ENCODE measurements around the gene EEFSEC. TPM values are rescaled to one million over a fixed set of nuclear protein-coding genes. Genes with fewer than 3 reads are reported as not detected.

Gene EEFSEC
- polyA plus RNA-seq, 1 experiment = 16.3 TPM

DNA sequence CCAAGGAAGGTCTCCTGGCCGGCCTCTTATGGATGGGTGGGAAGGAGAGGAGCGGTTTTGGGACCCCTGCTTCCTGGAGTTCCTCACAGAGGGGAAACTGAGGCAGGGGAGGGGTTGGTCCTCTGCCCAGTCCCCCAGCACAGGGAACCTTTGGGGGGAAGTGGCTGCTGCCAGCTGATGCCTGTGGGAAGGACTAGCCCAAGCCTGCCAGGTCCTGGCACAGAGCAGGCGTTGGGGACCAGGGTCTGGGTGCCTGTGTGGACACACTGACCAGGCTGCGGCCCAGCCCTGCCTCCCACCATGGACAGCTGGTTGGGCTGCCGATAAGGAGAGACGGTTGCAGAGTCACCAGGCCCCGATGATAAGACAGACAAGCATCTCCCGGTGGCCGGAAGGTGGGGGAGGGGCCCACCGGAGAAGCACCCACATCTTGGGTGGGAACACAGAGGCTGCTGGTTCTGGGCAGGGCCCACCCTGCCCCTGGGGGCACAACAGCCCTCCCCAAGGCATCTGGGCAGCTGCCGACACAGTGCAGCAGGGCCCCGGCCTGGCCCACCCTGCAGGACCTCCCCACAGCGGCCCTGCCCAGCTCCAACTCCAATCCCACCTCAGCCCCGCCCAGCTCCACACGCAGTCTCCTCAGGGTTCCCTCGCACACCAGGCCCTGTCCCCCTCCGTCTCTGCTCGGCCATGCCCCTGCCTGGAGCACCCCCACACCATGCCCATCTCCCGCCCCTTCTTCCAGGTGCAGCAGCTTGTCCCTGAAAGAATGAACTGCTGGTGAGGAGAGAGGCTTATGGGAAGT lies 262.7 kb downstream of the EEFSEC start:
- no peak for DNase-seq (ENCODE audit: low read depth)

DNA sequence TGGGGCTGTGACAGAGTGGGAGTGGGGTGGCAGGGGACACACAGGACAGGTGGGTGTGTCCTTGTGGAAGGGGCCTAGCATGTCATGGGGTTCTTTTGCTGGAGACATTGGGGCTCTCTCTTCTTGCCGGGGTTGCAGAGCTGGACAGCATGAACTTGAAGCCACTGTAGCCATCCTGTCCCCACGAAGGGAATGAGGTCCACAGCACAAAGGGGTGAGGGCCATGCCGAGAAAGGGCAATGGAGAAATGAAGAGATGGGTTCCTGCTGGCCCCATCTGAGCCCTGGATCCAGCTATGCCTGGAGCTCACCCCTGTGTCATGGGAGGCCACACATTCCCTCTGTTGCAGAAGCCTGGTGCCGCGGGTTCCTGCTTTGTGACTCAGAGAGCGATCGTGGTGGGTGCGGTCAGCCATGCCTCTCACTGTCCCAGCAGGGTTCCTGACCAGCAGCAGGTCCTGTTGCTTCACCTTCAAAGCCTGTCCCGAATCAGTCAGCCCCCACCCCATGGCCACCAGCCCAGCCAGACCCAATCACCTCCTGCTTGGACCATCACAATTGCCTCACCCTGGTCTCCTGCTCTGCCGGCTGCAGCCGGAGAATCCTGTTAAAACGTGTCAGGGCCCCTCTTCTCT lies 263.4 kb downstream of the EEFSEC start:
- ChIA-PET CTCF (interaction anchor here (1.0 to 2.0 kb wide), 2 partner anchors 10 to 246 kb away, joined by 4 to 16 read pairs; no protein-coding TSS in a partner anchor), POLR2A (no interaction called here)
- TF ChIP-seq, protein P1, sequence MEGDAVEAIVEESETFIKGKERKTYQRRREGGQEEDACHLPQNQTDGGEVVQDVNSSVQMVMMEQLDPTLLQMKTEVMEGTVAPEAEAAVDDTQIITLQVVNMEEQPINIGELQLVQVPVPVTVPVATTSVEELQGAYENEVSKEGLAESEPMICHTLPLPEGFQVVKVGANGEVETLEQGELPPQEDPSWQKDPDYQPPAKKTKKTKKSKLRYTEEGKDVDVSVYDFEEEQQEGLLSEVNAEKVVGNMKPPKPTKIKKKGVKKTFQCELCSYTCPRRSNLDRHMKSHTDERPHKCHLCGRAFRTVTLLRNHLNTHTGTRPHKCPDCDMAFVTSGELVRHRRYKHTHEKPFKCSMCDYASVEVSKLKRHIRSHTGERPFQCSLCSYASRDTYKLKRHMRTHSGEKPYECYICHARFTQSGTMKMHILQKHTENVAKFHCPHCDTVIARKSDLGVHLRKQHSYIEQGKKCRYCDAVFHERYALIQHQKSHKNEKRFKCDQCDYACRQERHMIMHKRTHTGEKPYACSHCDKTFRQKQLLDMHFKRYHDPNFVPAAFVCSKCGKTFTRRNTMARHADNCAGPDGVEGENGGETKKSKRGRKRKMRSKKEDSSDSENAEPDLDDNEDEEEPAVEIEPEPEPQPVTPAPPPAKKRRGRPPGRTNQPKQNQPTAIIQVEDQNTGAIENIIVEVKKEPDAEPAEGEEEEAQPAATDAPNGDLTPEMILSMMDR (IDR thresholded peaks at IDR 0.05; ENCODE audit: insufficient read depth, low read depth, low read length) = no peak
- H3K36me3 ChIP-seq (ENCODE audit: control insufficient read depth, insufficient read depth, low read length) = no peaks in the 10 kb centered on the region
- DNase-seq (ENCODE audit: low read depth) = peak; percentile 52
- H3K27me3 ChIP-seq (ENCODE audit: control insufficient read depth, insufficient read depth, low read length) = no peaks in the 10 kb centered on the region
- H3K4me3 ChIP-seq (ENCODE audit: low read depth, low read length) = no peak overlapping the region

More for the DNA sequence above, 262.7 kb downstream of the EEFSEC start:
- TF ChIP-seq, protein P1 (IDR thresholded peaks at IDR 0.05; ENCODE audit: insufficient read depth, low read depth, low read length) = no peak
- H3K4me3 ChIP-seq (ENCODE audit: low read depth, low read length) = no peak overlapping the region
- H3K27me3 ChIP-seq (ENCODE audit: control insufficient read depth, insufficient read depth, low read length) = no peaks in the 10 kb centered on the region
- CTCF ChIA-PET = interaction anchor here (0.6 to 2.0 kb wide), 3 partner anchors 10 to 245 kb away, joined by 3 to 16 read pairs (median 4); no protein-coding TSS in a partner anchor
- H3K36me3 ChIP-seq (ENCODE audit: control insufficient read depth, insufficient read depth, low read length) = no peaks in the 10 kb centered on the region
- POLR2A ChIA-PET = no interaction called here

DNA sequence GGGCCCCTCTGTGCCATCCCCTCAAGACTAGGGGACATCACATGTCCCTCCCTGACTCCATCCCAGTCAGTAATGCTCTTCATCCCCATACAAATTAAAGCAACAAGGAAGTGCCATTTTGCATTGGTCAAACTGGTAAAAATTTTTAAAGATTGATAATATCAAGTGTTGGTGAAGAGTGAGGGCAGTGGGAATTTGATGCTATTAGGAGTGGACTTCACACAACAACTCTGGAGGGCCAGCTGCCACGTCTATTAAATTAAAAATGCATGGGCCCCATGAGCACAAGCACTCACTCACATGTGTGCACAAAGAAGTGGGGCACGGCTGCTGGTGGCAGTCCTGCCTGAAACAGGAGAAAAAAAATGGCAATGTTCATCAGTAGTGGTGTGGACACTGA lies 265.6 kb downstream of the EEFSEC start:
- ChIA-PET CTCF (interaction anchor here (0.6 kb wide), 1 partner anchor 189 kb away, joined by 3 read pairs; no protein-coding TSS in a partner anchor), POLR2A (no interaction called here)
- TF ChIP-seq, protein P1 (IDR thresholded peaks at IDR 0.05; ENCODE audit: insufficient read depth, low read depth, low read length) = no peak
- Histone ChIP-seq H3K27me3 (ENCODE audit: control insufficient read depth, insufficient read depth, low read length) (no peaks in the 10 kb centered on the region), H3K4me3 (ENCODE audit: low read depth, low read length) (no peak overlapping the region), H3K36me3 (ENCODE audit: control insufficient read depth, insufficient read depth, low read length) (no peaks in the 10 kb centered on the region)
- DNase-seq (ENCODE audit: low read depth) = no peak

DNA sequence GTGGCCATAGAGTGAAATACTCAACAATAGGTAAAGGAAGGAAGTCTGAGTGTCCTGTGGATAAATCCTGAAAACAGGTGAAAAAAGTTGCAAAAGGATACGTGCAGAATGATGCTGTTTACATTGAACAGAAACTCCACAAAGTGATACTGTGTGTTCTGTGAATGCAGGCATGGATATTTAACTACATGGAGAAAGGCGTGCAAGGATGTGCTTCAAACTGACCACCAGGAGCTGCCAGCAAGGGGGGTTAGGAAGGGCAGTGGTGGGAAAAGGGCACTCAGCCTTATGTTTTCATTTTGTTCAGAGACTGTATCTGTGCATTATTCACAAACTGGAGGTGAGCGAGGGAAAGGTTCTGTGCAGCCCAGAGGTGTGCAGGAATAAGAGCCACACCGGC lies 266.0 kb downstream of the EEFSEC start:
- no peak for DNase-seq (ENCODE audit: low read depth)
- ChIA-PET CTCF (interaction anchor here (1.2 kb wide), 1 partner anchor 11 kb away, joined by 3 read pairs; no protein-coding TSS in a partner anchor), POLR2A (no interaction called here)
- Histone ChIP-seq H3K4me3 (ENCODE audit: low read depth, low read length) (no peak overlapping the region), H3K36me3 (ENCODE audit: control insufficient read depth, insufficient read depth, low read length) (no peaks in the 10 kb centered on the region), H3K27me3 (ENCODE audit: control insufficient read depth, insufficient read depth, low read length) (no peaks in the 10 kb centered on the region)
- TF ChIP-seq, protein P1 (IDR thresholded peaks at IDR 0.05; ENCODE audit: insufficient read depth, low read depth, low read length) = no peak

DNA sequence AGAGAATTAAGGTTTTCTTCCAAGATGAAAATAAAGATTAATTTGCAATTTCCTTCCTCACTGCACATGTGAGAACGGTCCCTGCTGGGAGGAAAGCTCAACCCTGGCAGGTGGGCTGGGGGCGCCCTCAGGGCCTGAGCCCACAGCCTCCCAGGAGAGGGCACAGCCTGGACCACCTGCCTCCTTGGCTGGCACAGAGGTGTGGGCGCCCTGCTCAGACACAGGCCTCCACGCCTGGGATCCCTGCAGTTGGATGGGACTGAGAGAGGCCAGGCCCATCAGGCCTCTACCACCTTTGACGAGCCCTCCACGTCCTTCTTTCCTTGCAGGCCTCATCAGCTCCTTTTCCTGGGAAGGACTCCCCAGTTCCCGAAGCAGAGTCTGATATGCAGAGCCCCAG lies 267.0 kb downstream of the EEFSEC start:
- TF ChIP-seq, protein P1 (IDR thresholded peaks at IDR 0.05; ENCODE audit: insufficient read depth, low read depth, low read length) = no peak
- ChIA-PET CTCF (interaction anchor here (1.2 kb wide), 1 partner anchor 12 kb away, joined by 3 read pairs; no protein-coding TSS in a partner anchor), POLR2A (no interaction called here)
- Histone ChIP-seq H3K4me3 (ENCODE audit: low read depth, low read length) (no peak overlapping the region), H3K36me3 (ENCODE audit: control insufficient read depth, insufficient read depth, low read length) (no peaks in the 10 kb centered on the region), H3K27me3 (ENCODE audit: control insufficient read depth, insufficient read depth, low read length) (no peaks in the 10 kb centered on the region)
- DNase-seq (ENCODE audit: low read depth) = no peak

Data from BJ (cell line).